ENCODE measurements around the gene TDRD7.

DNA sequence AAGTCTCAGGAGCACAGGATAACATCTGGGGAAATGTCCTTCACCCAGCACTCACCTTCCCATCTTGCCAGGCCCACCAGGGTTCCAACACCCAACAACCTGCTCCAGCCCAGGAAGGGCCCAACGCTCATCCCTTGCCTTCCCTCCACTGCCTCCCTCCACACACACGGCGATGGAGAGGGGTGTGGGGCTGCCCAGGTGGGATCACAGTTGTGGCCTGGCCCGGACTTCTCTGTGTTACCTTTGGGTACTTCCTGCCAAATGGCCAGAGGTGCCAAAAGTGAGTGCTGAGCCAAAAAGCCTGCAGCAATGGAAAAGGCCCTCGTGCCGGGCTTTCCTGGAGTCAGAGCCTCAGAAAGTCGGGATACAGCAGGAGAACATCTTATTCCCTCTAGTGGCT is 15.6 kb upstream of the TDRD7 start:
- TF ChIP-seq POLR2AphosphoS5 (IDR thresholded peaks at IDR 0.05; ENCODE audit: low read depth, low read length), result no peak
- TF ChIP-seq SIN3A (IDR thresholded peaks at IDR 0.05; ENCODE audit: borderline replicate concordance, insufficient read depth, low read length), result no peak
- TF ChIP-seq TAF1 (IDR thresholded peaks at IDR 0.05; ENCODE audit: borderline replicate concordance, insufficient read depth, low read length), result no peak
- TF ChIP-seq, protein P1, sequence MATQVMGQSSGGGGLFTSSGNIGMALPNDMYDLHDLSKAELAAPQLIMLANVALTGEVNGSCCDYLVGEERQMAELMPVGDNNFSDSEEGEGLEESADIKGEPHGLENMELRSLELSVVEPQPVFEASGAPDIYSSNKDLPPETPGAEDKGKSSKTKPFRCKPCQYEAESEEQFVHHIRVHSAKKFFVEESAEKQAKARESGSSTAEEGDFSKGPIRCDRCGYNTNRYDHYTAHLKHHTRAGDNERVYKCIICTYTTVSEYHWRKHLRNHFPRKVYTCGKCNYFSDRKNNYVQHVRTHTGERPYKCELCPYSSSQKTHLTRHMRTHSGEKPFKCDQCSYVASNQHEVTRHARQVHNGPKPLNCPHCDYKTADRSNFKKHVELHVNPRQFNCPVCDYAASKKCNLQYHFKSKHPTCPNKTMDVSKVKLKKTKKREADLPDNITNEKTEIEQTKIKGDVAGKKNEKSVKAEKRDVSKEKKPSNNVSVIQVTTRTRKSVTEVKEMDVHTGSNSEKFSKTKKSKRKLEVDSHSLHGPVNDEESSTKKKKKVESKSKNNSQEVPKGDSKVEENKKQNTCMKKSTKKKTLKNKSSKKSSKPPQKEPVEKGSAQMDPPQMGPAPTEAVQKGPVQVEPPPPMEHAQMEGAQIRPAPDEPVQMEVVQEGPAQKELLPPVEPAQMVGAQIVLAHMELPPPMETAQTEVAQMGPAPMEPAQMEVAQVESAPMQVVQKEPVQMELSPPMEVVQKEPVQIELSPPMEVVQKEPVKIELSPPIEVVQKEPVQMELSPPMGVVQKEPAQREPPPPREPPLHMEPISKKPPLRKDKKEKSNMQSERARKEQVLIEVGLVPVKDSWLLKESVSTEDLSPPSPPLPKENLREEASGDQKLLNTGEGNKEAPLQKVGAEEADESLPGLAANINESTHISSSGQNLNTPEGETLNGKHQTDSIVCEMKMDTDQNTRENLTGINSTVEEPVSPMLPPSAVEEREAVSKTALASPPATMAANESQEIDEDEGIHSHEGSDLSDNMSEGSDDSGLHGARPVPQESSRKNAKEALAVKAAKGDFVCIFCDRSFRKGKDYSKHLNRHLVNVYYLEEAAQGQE (IDR thresholded peaks at IDR 0.05; ENCODE audit: insufficient read depth in 1 of 2, low read depth in 2 of 2, low read length in 2 of 2), result no peak
